IMR-90 (cell line): ENCODE measurements around the gene NAV2.

Source experiments
- CTCF ChIP-seq: conservative IDR thresholded peaks from 2 replicates; pipeline ENCODE4 v1.5.1; 2012; ENCODE audit warnings: mild to moderate bottlenecking, low read depth, low read length, improper control_type of control experiment
- POLR2A ChIP-seq: IDR thresholded peaks from 2 replicates; pipeline ENCODE4 v1.6.1; 2012; ENCODE audit warnings: mild to moderate bottlenecking, low read depth, low read length

- TF ChIP-seq CTCF (no peak), POLR2A (no peak)
These were observed 246.6 kb downstream of the NAV2 start for GRCh38 chr11:19959210-19959609.
